HG03039 (cell line): Measurements from ENCODE around the gene SACM1L.
"Not testable (repeated sequence)": the region's sequence is repeated elsewhere in the genome, so short reads cannot be mapped to it uniquely, and the experiment has no call there.

Source experiments
- ATAC-seq: cut with Tn5 transposase; IDR thresholded peaks from one replicate; pipeline ENCODE4 v1.9.1; 2021; ENCODE audit warnings: mild to moderate bottlenecking, moderate library complexity; ENCODE audit not compliant: unreplicated experiment

The SACM1L gene

GRCh38 chr3:45666757-45667431 is 22.3 kb upstream of the SACM1L start:
- ATAC-seq, result no peak

GRCh38 chr3:45667569-45667934 is 21.6 kb upstream of the SACM1L start:
- ATAC-seq, result no peak

- ATAC-seq, result no peak
These were observed 18.8 kb upstream of the SACM1L start for GRCh38 chr3:45670436-45670835.

- no peak for ATAC-seq
These were observed 18.2 kb upstream of the SACM1L start for GRCh38 chr3:45670991-45671390.

- no peak for ATAC-seq
These were observed 15.9 kb upstream of the SACM1L start for GRCh38 chr3:45673273-45673672.

GRCh38 chr3:45676325-45677032 is 12.7 kb upstream of the SACM1L start:
- no peak for ATAC-seq

GRCh38 chr3:45677033-45677446 is 12.2 kb upstream of the SACM1L start:
- no peak for ATAC-seq

- ATAC-seq, result no peak
These were observed 11.4 kb upstream of the SACM1L start for GRCh38 chr3:45677841-45678240.

GRCh38 chr3:45679805-45680204 is 9.4 kb upstream of the SACM1L start:
- ATAC-seq, result no peak

- ATAC-seq, result no peak
These were observed 8.0 kb upstream of the SACM1L start for GRCh38 chr3:45681221-45681620.

- ATAC-seq, result no peak
These were observed 7.3 kb upstream of the SACM1L start for GRCh38 chr3:45681846-45682245.

GRCh38 chr3:45682311-45682710 is 6.9 kb upstream of the SACM1L start:
- ATAC-seq, result no peak

- ATAC-seq, result no peak
These were observed 6.4 kb upstream of the SACM1L start for GRCh38 chr3:45682786-45683185.

GRCh38 chr3:45683417-45684326 is 5.5 kb upstream of the SACM1L start:
- no peak for ATAC-seq

GRCh38 chr3:45684327-45684892 is 4.8 kb upstream of the SACM1L start:
- no peak for ATAC-seq

- not testable (repeated sequence) for ATAC-seq
These were observed 3.5 kb upstream of the SACM1L start for GRCh38 chr3:45685722-45686121.

- ATAC-seq, result no peak
These were observed 2.3 kb upstream of the SACM1L start for GRCh38 chr3:45686850-45687249.

GRCh38 chr3:45687828-45688193 is 1.4 kb upstream of the SACM1L start:
- no peak for ATAC-seq

GRCh38 chr3:45688194-45688881 is 858 bp upstream of the SACM1L start:
- ATAC-seq, result no peak

- ATAC-seq, result no peak
These were observed 570 bp downstream of the SACM1L start for GRCh38 chr3:45689787-45690145.
